Measurements from ENCODE around the gene SOX12. TPM values are rescaled to one million over a fixed set of nuclear protein-coding genes. Genes with fewer than 3 reads are reported as not detected.
"Not testable (repeated sequence)": the region's sequence is repeated elsewhere in the genome, so short reads cannot be mapped to it uniquely, and the experiment has no call there.

Gene SOX12
- total RNA-seq, 3 donors from 2014 or later: 3.9 to 8.5 (median 6.4) TPM

GRCh38 chr20:330233-331149 lies 5.1 kb downstream of the SOX12 start:
- no peaks in the 10 kb centered on the region for H3K36me3 Mint-ChIP-seq (ENCODE audit: insufficient read depth)
- H3K4me1 Mint-ChIP-seq (ENCODE audit: low read depth): peaks cover 12% of the 10 kb centered on the region
- H3K27me3 Mint-ChIP-seq (ENCODE audit: low read depth): no peaks in the 10 kb centered on the region
- peak; percentile 66 to 67 for ATAC-seq
- DNase-seq: peak; percentile 50
- H3K9me3 Mint-ChIP-seq: no peaks in the 10 kb centered on the region
- no peak overlapping the region for H3K4me3 Mint-ChIP-seq

- Mint-ChIP-seq H3K27me3 (ENCODE audit: low read depth) (no peaks in the 10 kb centered on the region), H3K9me3 (no peaks in the 10 kb centered on the region), H3K36me3 (ENCODE audit: insufficient read depth) (no peaks in the 10 kb centered on the region), H3K4me3 (no peak overlapping the region), H3K4me1 (ENCODE audit: low read depth) (peaks cover 5% of the 10 kb centered on the region)
- ATAC-seq: no peak
- DNase-seq: no peak
Observed at GRCh38 chr20:334578-334977, 9.2 kb downstream of the SOX12 start.

- not testable (repeated sequence) for H3K9me3 Mint-ChIP-seq; H3K4me1 Mint-ChIP-seq (ENCODE audit: low read depth); H3K36me3 Mint-ChIP-seq (ENCODE audit: insufficient read depth); DNase-seq; ATAC-seq; H3K27me3 Mint-ChIP-seq (ENCODE audit: low read depth); H3K4me3 Mint-ChIP-seq
Observed at GRCh38 chr20:336040-336439, 10.7 kb downstream of the SOX12 start.

GRCh38 chr20:341682-342081 lies 16.3 kb downstream of the SOX12 start:
- H3K9me3 Mint-ChIP-seq: peaks cover 4% of the 10 kb centered on the region
- no peak overlapping the region for H3K4me3 Mint-ChIP-seq
- H3K27me3 Mint-ChIP-seq (ENCODE audit: low read depth): peaks cover 1% of the 10 kb centered on the region
- ATAC-seq: peak; percentile 95 to 98
- no peak for DNase-seq
- peaks cover 3% of the 10 kb centered on the region for H3K36me3 Mint-ChIP-seq (ENCODE audit: insufficient read depth)
- H3K4me1 Mint-ChIP-seq (ENCODE audit: low read depth): peaks cover 6% of the 10 kb centered on the region

- no peak for DNase-seq
- H3K27me3 Mint-ChIP-seq (ENCODE audit: low read depth): peaks cover 1% of the 10 kb centered on the region
- peaks cover 4% of the 10 kb centered on the region for H3K9me3 Mint-ChIP-seq
- no peak for ATAC-seq
- H3K4me3 Mint-ChIP-seq: no peak overlapping the region
- peaks cover 3% of the 10 kb centered on the region for H3K36me3 Mint-ChIP-seq (ENCODE audit: insufficient read depth)
- peaks cover 8% of the 10 kb centered on the region for H3K4me1 Mint-ChIP-seq (ENCODE audit: low read depth)
Observed at GRCh38 chr20:343107-343506, 17.8 kb downstream of the SOX12 start.

GRCh38 chr20:346033-346639 lies 20.8 kb downstream of the SOX12 start:
- DNase-seq (no peak), ATAC-seq (no peak)
- Mint-ChIP-seq H3K4me1 (ENCODE audit: low read depth) (peaks cover 13% of the 10 kb centered on the region), H3K27me3 (ENCODE audit: low read depth) (peaks cover under 1% of the 10 kb centered on the region), H3K36me3 (ENCODE audit: insufficient read depth) (peaks cover 4% of the 10 kb centered on the region), H3K4me3 (peak overlapping the region; percentile 78), H3K9me3 (peaks cover 4% of the 10 kb centered on the region)

GRCh38 chr20:346640-347316 lies 21.4 kb downstream of the SOX12 start, which contains the start of gene NRSN2:
Gene NRSN2 (plus strand): TSS chr20:347111. CDS start chr20:349644, 2,533 bp downstream.
- Mint-ChIP-seq H3K9me3 (peaks cover 2% of the 10 kb centered on the region), H3K4me3 (peak within 1 kb of the TSS; percentile 95), H3K36me3 (ENCODE audit: insufficient read depth) (peaks cover 3% of the 10 kb centered on the region), H3K4me1 (ENCODE audit: low read depth) (peaks cover 13% of the 10 kb centered on the region), H3K27me3 (ENCODE audit: low read depth) (no peaks in the 10 kb centered on the region)
- ATAC-seq (peak; percentile 49 to 50), DNase-seq (no peak)

- peaks cover 2% of the 10 kb centered on the region for H3K36me3 Mint-ChIP-seq (ENCODE audit: insufficient read depth)
- peaks cover 14% of the 10 kb centered on the region for H3K4me1 Mint-ChIP-seq (ENCODE audit: low read depth)
- DNase-seq: no peak
- H3K9me3 Mint-ChIP-seq: no peaks in the 10 kb centered on the region
- peak overlapping the region; percentile 95 for H3K4me3 Mint-ChIP-seq
- H3K27me3 Mint-ChIP-seq (ENCODE audit: low read depth): no peaks in the 10 kb centered on the region
- ATAC-seq: peak; percentile 2
Observed at GRCh38 chr20:347317-347639, 21.9 kb downstream of the SOX12 start.

GRCh38 chr20:347640-348484 lies 22.5 kb downstream of the SOX12 start:
- DNase-seq (peak; percentile 37), ATAC-seq (peak; percentile 87)
- peaks cover 14% of the 10 kb centered on the region for H3K4me1 Mint-ChIP-seq (ENCODE audit: low read depth)
- H3K27me3 Mint-ChIP-seq (ENCODE audit: low read depth): no peaks in the 10 kb centered on the region
- peak overlapping the region; percentile 95 for H3K4me3 Mint-ChIP-seq
- no peaks in the 10 kb centered on the region for H3K9me3 Mint-ChIP-seq
- H3K36me3 Mint-ChIP-seq (ENCODE audit: insufficient read depth): peaks cover 2% of the 10 kb centered on the region

- Mint-ChIP-seq H3K4me3 (peak overlapping the region; percentile 95), H3K27me3 (ENCODE audit: low read depth) (no peaks in the 10 kb centered on the region), H3K9me3 (no peaks in the 10 kb centered on the region), H3K4me1 (ENCODE audit: low read depth) (peaks cover 14% of the 10 kb centered on the region), H3K36me3 (ENCODE audit: insufficient read depth) (peaks cover 2% of the 10 kb centered on the region)
- ATAC-seq (no peak), DNase-seq (no peak)
Observed at GRCh38 chr20:348972-349841, 23.9 kb downstream of the SOX12 start.

GRCh38 chr20:353166-353565 lies 27.8 kb downstream of the SOX12 start:
- Mint-ChIP-seq H3K9me3 (no peaks in the 10 kb centered on the region), H3K4me1 (ENCODE audit: low read depth) (peaks cover 6% of the 10 kb centered on the region), H3K36me3 (ENCODE audit: insufficient read depth) (peaks cover 1% of the 10 kb centered on the region), H3K4me3 (no peak overlapping the region), H3K27me3 (ENCODE audit: low read depth) (no peaks in the 10 kb centered on the region)
- DNase-seq: no peak
- no peak for ATAC-seq

GRCh38 chr20:354298-354977 lies 29.1 kb downstream of the SOX12 start:
- Mint-ChIP-seq H3K27me3 (ENCODE audit: low read depth) (no peaks in the 10 kb centered on the region), H3K9me3 (no peaks in the 10 kb centered on the region), H3K36me3 (ENCODE audit: insufficient read depth) (no peaks in the 10 kb centered on the region), H3K4me1 (ENCODE audit: low read depth) (peaks cover 2% of the 10 kb centered on the region), H3K4me3 (no peak overlapping the region)
- peak; percentile 99 for ATAC-seq
- peak; percentile 79 for DNase-seq

- H3K36me3 Mint-ChIP-seq (ENCODE audit: insufficient read depth): not testable (repeated sequence)
Observed at GRCh38 chr20:356154-356553, 30.8 kb downstream of the SOX12 start.

More at GRCh38 chr20:356154-356553, 30.8 kb downstream of the SOX12 start:
- H3K4me1 Mint-ChIP-seq (ENCODE audit: low read depth); H3K9me3 Mint-ChIP-seq; DNase-seq; H3K4me3 Mint-ChIP-seq; H3K27me3 Mint-ChIP-seq (ENCODE audit: low read depth); ATAC-seq: not testable (repeated sequence)

Measured in activated T-cell treated with anti-CD3 and anti-CD28 coated beads, Interleukin-2, amount 50 U/mL, for 4 hours (primary cell).